ENCODE data around the gene SCEL. TPM values are rescaled to one million over a fixed set of nuclear protein-coding genes. Genes with fewer than 3 reads are reported as not detected.

The SCEL gene
- total RNA-seq, 1 donor from 2014 or later = 0.27 TPM

DNA sequence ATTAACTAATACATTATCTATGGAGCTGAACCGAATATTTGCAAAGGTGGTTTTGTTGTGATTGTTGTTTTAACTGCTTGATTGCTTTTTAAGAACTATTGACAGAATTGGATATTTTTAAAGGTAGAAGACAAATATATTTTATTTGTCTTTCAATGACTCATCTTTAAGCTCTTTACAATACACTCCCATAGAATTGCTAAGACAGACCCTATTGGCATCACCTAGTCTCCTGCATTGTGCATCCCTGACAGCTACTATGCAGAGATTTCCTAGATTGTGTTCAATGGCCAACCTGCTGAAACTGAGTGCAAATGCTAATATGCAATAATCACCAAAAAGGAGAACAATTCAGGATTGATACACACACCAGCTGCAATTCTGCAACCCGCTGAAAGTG lies 19.7 kb upstream of the SCEL start:
- no peak for FAIRE-seq
- H3K9me3 Mint-ChIP-seq (ENCODE audit: unreplicated experiment) = no peaks in the 10 kb centered on the region
- Histone ChIP-seq H2AFZ (ENCODE audit: low read depth, low read length) (no peak overlapping the region), H3K27ac (ENCODE audit: low read depth, low read length) (peak overlapping the region; percentile 52), H4K20me1 (ENCODE audit: insufficient read depth, low read length) (no peaks in the 10 kb centered on the region), H3K36me3 (ENCODE audit: insufficient read depth, low read length) (no peaks in the 10 kb centered on the region), H3K79me2 (ENCODE audit: insufficient read depth, low read length) (no peaks in the 10 kb centered on the region), H3K4me2 (ENCODE audit: low read length) (peak overlapping the region; percentile 59), H3K4me3 (ENCODE audit: insufficient read depth, low read depth, low read length) (no peak overlapping the region), H3K9me3 (ENCODE audit: insufficient read depth, low read depth, low read length) (no peaks in the 10 kb centered on the region), H3K9ac (ENCODE audit: low read length) (no peak overlapping the region), H3K4me1 (ENCODE audit: insufficient read depth, low read length) (peaks cover 8% of the 10 kb centered on the region), H3K27me3 (ENCODE audit: insufficient read depth, low read length) (no peaks in the 10 kb centered on the region)
- no peak for TF ChIP-seq CTCF (IDR thresholded peaks at IDR 0.05; ENCODE audit: insufficient read depth, low read depth, low read length)
- no peak for TF ChIP-seq EZH2 (IDR thresholded peaks at IDR 0.05; ENCODE audit: insufficient read depth, low read length)
- no peak for DNase-seq (ENCODE audit: low read depth)
- H3K27ac Mint-ChIP-seq (ENCODE audit: unreplicated experiment) = no peak overlapping the region
- H3K27me3 Mint-ChIP-seq (ENCODE audit: low read depth, unreplicated experiment) = no peaks in the 10 kb centered on the region
- H3K36me3 Mint-ChIP-seq (ENCODE audit: low read depth, unreplicated experiment) = no peaks in the 10 kb centered on the region
- H3K4me1 Mint-ChIP-seq (ENCODE audit: low read depth, unreplicated experiment) = no peaks in the 10 kb centered on the region
- no peak overlapping the region for H3K4me3 Mint-ChIP-seq (ENCODE audit: unreplicated experiment)

DNA sequence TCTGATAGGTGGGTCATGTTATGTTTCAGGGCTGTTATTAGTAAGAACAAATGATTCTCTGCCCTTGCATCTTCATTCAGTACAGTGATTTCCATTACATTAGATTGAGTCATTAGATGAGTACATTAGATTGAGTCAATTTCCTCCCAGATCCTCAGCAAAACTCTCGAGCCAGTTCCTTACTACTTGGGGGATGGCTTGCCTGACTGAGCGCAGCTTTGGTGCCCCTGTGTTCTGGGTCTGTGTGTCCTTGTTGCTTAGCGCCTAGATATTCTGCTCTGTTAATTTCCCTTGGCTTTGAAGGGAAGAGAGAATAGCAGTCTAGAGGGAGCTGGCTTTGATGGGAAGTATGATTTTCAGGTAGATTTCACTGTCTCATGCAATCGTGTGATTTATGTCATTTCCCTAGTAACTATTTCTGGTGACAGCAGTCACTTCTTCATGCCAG lies 19.1 kb upstream of the SCEL start:
- no peak overlapping the region for H2AFZ ChIP-seq (ENCODE audit: low read depth, low read length)

More for the DNA sequence above, 19.1 kb upstream of the SCEL start:
- FAIRE-seq (peak; percentile 84), DNase-seq (ENCODE audit: low read depth) (peak; percentile 67)
- H3K4me1 ChIP-seq (ENCODE audit: insufficient read depth, low read length) = peaks cover 13% of the 10 kb centered on the region
- H3K27me3 ChIP-seq (ENCODE audit: insufficient read depth, low read length) = no peaks in the 10 kb centered on the region
- peak overlapping the region; percentile 52 for H3K27ac ChIP-seq (ENCODE audit: low read depth, low read length)
- H3K4me2 ChIP-seq (ENCODE audit: low read length) = peak overlapping the region; percentile 59
- Mint-ChIP-seq H3K36me3 (ENCODE audit: low read depth, unreplicated experiment) (no peaks in the 10 kb centered on the region), H3K4me1 (ENCODE audit: low read depth, unreplicated experiment) (peaks cover 4% of the 10 kb centered on the region), H3K27ac (ENCODE audit: unreplicated experiment) (no peak overlapping the region), H3K27me3 (ENCODE audit: low read depth, unreplicated experiment) (no peaks in the 10 kb centered on the region), H3K4me3 (ENCODE audit: unreplicated experiment) (no peak overlapping the region), H3K9me3 (ENCODE audit: unreplicated experiment) (no peaks in the 10 kb centered on the region)
- H3K9ac ChIP-seq (ENCODE audit: low read length) = no peak overlapping the region
- H3K36me3 ChIP-seq (ENCODE audit: insufficient read depth, low read length) = no peaks in the 10 kb centered on the region
- H3K79me2 ChIP-seq (ENCODE audit: insufficient read depth, low read length) = no peaks in the 10 kb centered on the region
- H3K9me3 ChIP-seq (ENCODE audit: insufficient read depth, low read depth, low read length) = no peaks in the 10 kb centered on the region
- no peak overlapping the region for H3K4me3 ChIP-seq (ENCODE audit: insufficient read depth, low read depth, low read length)
- TF ChIP-seq CTCF (IDR thresholded peaks at IDR 0.05; ENCODE audit: insufficient read depth, low read depth, low read length) (no peak), EZH2 (IDR thresholded peaks at IDR 0.05; ENCODE audit: insufficient read depth, low read length) (no peak)
- no peaks in the 10 kb centered on the region for H4K20me1 ChIP-seq (ENCODE audit: insufficient read depth, low read length)
